Measurements from ENCODE around the gene CD19.
A peak's percentile ranks its signal among the peaks of the same experiment; 100 is the strongest.
"Not testable (repeated sequence)": the region's sequence is repeated elsewhere in the genome, so short reads cannot be mapped to it uniquely, and the experiment has no call there.

CD19 gene

DNA sequence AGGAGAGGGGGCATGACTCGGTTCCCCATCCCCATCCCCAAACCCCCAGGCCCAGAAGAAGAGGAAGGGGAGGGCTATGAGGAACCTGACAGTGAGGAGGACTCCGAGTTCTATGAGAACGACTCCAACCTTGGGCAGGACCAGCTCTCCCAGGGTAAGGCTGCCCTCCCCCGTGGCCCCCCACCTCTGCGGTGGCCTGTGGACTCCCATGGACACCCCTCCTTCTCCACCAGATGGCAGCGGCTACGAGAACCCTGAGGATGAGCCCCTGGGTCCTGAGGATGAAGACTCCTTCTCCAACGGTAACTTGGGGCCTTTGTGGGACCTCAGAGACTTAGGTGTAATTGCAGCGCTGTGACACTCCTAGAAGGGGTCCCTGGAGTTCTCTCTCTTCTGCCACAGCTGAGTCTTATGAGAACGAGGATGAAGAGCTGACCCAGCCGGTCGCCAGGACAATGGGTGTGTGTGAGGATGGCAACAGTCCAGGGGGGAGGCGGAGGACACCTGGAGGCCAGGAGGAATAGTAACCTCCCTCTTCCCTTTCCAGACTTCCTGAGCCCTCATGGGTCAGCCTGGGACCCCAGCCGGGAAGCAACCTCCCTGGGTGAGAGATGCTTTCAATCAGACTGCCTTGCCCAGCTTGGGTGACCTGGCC is 5.6 kb downstream of the CD19 start:
- no peak for DNase-seq

DNA sequence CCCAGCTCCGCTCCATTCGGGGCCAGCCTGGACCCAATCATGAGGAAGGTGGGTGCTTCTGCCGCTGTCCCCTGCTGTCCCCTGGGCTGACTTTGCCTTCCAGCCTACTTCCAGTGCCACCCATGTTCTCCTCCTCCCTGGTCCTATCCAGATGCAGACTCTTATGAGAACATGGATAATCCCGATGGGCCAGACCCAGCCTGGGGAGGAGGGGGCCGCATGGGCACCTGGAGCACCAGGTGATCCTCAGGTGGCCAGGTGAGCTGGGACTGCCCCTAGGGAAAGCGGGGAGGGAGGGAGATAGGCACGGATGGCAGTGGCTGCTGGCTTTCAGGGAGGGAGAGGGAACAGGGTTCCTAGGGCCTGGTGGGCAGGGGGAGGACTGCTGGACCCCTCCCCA is 7.0 kb downstream of the CD19 start:
- DNase-seq, result no peak

DNA sequence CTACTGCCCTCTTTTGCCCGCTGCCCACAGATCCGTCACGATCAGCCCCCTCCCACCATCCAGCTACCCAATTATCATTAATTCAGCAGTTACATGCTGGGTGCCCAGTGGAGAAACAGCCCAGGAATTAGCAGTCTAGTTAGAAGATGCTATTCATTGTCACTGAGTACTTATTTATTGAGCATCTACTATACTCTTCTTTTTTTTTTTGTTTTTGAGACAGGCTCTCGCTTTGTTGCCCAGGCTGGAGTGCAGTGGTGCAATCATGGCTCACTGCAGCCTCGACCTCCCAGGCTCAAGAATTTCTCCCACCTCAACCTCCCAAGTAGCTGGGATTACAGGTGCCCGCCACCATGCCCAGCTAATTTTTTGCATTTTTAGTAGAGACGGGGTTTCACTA is 8.1 kb downstream of the CD19 start:
- DNase-seq, result not testable (repeated sequence)

DNA sequence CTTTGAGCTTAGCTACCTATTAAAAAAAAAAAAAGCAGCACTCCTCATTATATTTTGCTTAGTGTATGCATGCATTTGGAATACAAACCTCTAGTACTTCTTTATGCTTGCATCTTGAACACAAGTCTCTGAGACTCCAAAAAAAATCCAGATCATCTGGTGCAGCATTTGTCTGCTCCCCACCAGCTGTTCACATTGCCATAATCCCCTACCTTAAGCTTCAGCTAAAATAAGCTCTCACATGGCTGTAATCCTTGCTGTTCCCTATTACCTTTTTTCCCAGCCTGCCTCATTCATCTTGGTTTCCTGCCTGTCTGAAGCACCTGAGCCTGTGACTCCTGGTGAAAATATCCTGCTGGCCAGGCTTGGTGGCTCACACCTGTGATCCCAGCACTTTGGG is 11.5 kb downstream of the CD19 start:
- peak; percentile 53 for DNase-seq

DNA sequence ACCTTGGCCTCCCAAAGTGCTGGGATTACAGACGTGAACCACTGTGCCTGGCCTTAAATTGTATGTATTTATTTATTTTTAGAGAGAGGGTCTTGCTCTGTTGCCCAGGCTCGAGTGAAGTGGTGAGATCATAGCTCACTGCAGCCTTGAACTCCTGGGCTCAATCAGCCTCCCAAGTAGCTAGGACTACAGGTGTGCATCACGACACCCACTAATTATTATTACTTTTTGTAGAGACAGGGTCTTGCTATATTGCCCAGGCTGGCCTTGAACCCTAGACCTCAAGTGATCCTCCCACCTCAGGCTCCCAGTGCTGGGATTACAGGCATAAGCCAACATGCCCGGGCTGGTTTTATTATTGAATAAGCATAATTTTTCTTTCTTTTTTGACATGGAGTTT is 14.9 kb downstream of the CD19 start:
- no peak for DNase-seq

DNA sequence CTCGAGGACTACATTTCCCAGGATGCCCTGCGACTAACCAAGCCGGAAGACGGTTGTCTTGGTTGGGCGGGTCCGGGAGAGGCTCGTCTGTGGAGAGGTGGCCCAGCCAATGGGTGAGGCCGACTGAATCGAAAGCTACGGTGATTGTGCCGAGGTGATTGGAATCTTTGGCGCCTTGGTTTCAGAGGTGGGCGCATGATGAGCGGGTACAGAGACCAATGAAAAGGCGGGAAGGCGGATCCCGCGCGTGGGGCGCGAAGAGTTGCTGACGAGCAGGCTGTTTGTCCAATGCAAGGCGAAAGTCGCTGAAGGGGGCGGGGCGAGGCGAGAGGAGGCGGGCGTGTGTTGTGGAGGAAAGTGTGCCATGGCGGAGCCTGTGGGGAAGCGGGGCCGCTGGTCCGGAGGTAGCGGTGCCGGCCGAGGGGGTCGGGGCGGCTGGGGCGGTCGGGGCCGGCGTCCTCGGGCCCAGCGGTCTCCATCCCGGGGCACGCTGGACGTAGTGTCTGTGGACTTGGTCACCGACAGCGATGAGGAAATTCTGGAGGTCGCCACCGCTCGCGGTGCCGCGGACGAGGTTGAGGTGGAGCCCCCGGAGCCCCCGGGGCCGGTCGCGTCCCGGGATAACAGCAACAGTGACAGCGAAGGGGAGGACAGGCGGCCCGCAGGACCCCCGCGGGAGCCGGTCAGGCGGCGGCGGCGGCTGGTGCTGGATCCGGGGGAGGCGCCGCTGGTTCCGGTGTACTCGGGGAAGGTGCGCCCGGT is 19.1 kb downstream of the CD19 start, which contains the start of gene NFATC2IP:
Gene NFATC2IP, plus strand, starts transcription at position 290 of the 762 bp plus-strand sequence. Its CDS starts 75 bp downstream, at position 365.
- peak; percentile 100 for DNase-seq

DNA sequence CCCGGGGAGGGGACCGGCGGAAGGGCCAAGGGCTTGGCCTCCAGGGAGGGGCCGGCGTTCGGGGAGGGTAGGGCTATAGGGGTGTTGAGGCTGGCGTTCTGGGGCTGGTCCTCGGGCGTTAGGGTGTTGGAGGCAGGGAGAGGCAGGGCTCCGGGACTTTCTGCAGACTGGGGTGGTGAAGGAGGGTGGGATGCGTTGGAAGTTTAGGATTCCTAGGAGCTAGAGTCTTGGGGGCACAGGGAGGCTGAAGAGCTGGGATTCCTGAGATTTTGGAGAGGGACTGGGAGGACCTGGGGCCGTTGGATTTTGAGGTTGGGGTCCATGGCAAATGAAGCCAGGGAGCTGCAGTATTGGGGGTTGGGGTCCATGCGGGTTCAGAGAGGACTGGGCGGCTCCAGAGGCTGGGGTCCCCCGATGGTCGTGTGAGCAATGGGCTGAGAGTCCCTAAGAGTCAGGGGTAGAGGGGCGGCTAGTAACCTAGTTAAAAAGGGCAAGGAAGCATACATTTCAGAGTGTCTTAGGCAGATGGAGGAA is 19.7 kb downstream of the CD19 start:
- DNase-seq, result no peak

DNA sequence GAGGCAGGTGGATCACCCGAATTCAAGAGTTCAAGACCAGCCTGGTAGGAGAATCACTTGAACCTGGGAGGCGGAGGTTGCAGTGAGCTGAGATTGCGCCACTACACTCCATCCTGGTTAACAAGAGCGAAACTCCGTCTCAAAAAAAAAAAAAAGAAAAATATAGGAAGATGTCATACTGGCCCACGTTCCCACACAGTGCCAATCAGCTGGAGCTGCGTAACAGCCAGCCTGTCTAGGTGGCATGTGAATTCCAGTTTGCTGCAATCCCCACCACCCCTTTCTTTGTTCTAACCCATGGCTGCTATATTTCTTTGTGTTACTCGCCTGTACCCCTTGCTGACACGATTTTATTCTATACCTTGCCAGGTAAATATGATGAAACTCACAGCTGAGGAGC is 26.4 kb downstream of the CD19 start:
- no peak for DNase-seq

DNA sequence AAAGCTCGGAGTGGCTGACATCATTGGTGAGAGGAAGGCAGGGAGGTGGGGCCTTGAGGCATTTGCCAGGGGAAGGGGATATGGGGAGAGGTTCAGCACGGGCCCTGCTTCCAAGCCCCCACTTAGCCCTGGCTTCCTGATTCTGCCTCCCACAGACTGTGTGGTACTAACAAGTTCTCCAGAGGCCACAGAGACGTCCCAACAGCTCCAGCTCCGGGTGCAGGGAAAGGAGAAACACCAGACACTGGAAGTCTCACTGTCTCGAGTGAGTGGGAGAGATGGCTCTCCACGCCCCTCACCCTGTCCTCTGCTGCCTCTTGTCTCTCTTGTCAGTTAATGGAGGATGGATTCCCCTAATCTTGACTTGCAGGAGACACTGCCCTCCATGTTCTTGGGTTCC is 27.1 kb downstream of the CD19 start:
- no peak for DNase-seq

DNA sequence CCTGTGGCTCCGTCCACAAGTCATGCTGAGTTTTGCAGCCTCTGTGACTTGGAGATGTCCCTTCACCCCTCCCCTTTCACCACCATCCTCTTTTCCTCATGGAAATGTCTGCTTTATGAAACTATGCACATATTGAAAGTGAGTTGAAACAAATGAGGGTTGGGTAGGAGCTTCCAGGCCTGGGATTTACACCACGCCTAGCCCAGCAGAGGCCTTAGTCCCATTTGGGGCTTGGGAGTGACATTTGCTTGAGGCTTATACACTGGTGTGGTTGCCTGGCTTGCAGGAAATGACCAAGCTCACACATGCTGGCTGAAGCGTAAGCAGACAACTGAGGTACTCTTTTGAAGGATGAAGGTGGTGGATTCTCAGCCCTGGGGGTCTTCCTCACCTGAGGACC is 32.3 kb downstream of the CD19 start:
- DNase-seq, result no peak

DNA sequence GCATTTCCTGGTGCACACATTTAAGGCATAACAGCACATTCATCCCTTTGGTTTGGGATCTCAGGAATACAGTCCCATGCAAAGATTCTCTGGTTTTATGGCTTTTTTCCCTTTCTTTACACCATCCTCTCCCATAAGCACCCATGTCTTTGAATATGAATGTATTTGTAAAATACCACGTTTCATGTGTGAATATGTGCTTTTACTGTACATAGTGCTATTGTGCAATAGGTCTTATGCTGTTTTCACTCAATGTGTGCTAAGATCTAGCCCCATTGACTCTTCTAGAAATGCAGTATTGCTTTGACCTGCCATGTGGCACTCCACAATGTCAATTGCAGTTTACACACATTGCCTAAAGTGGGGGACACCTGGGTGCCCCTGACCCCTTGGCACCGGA is 32.7 kb downstream of the CD19 start:
- DNase-seq, result no peak

DNA sequence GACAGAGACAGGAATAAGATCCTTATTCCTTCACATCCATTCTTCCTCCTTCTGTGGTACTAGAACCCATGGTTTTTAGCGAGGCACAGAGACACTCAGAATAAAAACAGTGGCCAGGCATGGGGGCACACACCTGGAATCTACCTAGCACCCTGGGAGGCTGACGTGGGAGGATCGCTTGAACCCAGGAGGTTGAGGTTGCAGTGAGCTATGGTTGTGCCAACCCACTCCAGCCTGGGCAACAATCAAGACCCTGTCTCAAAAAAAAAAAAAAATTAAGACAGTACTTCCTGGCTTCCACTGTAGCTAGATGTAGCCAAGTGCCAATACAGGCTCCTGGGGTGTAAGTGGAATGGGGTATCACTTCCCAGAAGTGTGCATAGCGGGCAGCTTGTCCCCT is 35.4 kb downstream of the CD19 start:
- no peak for DNase-seq

DNA sequence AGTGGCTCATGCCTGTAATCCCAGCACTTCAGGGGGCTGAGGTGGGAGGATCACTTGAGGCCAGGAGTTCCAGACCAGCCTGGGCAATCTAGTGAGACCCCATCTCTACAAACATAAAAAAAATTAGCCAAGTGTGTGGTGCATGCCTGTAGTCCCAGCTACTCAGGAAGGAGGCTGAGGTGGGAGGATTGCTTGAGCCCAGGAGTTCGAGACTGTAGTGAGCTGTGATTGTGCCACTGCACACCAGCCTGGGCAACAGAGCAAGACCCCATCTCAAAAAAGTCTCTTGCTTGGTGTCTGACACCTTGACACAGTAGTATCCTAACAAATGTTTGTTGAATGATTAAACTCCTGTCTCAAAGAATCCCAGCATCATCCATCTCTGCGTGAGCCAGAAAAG is 37.9 kb downstream of the CD19 start:
- DNase-seq, result not testable (repeated sequence)

DNA sequence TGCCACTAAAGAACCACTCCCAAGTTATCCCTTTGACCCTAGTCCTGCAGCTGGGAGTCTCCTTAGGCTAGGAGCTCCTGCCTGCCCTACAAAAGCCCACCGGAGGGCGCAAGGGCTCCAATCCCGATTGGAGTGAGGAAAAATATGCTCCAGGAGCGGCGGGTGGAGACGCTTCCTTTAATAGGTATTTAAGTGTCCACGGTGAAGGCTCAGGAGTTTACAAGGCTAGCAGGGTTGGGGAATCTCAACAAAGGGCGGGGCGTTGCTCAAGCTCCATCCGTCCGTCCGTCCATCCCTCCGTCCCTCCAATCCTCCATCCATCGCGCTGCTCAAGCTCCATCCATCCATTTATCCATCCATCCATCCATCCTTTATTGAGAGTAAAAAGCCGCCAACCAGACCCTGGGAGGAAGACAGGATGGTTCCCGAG is 42.3 kb downstream of the CD19 start:
- DNase-seq, result peak; percentile 76

DNA sequence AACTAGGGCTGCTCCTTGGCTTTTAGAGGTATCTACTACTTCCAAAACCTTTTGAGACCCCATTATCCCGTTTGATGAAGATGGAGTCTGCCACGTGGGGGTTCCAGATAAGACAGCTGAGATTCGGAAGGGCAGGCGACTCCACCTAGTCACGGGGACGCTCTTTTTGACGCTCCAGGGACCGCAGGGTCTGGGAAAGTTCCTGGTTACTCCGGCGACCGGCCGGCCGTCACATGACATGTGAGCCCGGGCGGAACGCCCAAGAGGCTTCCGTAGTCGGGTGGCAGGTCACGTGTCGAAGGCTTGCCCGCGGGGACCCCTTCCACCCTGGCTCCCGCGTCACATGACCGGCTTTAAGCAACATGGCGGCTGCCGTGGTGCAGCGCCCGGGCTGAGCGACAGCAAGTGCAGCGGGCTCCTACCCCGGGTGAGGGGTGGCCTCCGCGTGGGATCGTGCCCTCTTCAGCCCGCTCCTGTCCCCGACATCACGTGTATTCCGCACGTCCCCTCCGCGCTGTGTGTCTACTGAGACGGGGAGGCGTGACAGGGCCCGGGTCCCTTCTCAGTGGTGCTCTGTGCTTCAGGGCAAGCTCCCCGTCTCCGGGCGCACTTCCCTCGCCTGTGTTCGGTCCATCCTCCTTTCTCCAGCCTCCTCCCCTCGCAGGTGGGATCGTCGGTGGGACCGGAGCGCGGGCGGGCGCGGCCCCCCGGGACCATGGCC is 42.8 kb downstream of the CD19 start, which contains the start of gene SPNS1:
Gene SPNS1, plus strand, starts transcription at position 342 of the 721 bp plus-strand sequence. Its CDS starts 374 bp downstream, at position 716.
- peak; percentile 96 for DNase-seq

DNA sequence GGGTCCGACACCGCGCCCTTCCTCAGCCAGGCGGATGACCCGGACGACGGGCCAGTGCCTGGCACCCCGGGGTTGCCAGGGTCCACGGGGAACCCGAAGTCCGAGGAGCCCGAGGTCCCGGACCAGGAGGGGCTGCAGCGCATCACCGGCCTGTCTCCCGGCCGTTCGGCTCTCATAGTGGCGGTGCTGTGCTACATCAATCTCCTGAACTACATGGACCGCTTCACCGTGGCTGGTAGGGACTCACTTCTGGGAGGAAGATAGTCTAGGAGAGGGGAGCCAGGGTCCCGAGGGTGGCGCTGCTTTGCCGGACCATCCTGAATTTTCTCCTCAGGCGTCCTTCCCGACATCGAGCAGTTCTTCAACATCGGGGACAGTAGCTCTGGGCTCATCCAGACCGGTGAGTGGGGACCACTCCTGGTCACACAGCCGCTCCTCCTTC is 43.4 kb downstream of the CD19 start:
- DNase-seq, result no peak

DNA sequence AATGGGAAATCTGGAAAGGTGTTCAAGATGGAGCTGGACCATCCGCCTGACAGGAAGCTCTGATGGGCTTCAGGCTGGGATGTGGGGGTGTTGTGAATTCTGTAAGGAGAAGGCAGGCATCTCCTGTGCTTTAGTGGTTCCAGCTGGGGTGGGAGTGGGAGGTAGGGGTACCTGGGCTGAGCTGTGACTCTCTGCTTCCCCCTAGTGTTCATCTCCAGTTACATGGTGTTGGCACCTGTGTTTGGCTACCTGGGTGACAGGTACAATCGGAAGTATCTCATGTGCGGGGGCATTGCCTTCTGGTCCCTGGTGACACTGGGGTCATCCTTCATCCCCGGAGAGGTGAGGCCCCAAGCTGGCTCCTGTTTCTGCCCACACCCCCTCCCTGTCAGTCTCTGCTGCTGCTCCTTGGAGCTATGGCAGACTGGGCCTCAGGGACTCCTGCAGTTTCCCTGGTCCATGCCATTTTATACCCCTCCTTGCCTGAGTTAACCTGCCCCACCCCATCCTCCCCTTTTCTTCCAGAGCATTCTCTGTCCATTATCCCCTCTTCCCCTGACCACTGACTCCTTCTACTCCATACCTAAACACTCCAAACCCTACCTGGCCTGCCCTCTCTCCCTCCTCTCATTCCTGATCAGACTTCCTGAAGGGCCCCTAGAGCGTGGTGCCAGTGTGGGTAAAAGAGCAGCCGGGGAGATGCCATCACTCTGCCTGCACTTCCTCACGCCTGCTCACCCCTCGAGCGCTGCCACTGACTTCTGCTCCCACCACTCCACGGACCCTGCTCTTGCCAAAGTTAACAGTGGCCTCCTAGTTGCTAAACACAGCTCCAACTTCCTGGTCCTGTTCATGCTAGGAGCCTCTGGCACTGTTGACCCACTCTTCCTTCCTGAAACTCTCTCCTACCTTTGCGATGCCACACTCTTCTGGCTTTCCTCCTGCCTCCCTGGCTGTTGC is 46.2 kb downstream of the CD19 start:
- peak; percentile 24 for DNase-seq

DNA sequence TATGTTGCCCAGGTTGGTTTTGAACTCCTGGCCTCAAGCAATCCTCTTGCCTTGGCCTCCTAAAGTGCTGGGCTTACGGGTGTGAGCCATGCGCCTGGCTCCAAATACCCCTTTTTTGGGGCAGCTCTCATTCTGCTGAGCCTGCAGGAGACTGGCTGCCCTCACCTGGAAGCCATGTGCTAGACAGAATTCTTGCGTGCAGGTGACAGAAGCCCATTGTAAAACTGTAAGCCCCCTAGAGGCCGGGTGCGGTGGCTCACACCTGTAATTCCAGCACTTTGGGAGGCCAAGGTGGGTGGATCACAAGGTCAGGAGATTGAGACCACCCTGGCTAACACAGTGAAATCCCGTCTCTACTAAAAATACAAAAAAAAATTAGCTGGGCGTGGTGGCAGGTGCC is 48.6 kb downstream of the CD19 start:
- not testable (repeated sequence) for DNase-seq

DNA sequence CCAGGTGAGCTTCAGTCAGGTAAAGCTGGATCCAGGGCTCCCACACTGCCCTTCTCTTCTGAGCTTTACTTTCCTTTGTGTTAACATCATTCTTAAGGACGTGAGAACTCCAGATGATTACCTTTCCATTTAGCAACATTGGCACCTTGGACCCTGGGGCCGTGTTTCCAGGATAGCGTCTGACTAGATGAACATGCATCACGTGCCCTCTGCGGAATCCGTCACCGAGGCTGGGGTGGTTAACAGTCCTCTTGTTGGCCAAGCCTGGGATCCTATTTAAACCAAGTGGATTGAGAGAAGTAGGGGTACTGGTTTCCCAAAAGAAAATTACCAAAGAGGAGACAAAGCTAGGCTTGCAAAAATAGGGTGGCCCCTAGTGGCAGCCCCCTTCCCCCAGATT is 49.2 kb downstream of the CD19 start:
- no peak for DNase-seq

DNA sequence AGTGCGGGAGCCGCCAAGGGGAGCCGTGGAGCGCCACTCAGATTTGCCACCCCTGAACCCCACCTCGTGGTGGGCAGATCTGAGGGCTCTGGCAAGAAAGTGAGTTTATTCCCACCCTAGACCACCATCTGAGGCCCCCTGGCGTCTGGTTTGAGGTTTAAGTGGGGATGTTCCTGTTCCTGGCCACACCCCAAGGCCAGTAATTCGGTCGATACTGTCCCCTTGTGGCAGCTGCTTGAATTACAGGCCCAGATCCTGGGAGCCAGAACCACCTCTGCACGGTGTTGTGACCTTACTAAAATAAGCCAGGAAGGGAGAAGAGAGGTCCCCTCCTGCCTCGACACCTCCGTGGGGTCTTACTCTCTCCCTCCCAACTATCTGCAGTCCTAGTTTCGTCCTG is 49.7 kb downstream of the CD19 start:
- DNase-seq, result no peak

DNA sequence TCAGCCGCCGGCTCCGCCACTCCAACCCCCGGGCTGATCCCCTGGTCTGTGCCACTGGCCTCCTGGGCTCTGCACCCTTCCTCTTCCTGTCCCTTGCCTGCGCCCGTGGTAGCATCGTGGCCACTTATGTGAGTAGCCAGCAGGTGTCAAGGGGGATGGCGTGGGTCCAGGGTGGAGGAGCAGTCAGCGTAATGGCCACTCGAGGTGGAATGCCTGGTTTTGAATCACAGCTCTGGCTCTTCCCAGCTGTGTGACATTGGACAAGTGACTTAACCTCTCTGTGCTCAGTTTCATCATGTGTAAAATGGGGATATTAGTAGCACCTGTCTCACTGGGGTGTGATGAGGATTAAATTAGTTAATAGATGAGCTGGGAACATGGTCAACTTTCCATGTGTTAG is 50.6 kb downstream of the CD19 start:
- DNase-seq, result no peak

DNA sequence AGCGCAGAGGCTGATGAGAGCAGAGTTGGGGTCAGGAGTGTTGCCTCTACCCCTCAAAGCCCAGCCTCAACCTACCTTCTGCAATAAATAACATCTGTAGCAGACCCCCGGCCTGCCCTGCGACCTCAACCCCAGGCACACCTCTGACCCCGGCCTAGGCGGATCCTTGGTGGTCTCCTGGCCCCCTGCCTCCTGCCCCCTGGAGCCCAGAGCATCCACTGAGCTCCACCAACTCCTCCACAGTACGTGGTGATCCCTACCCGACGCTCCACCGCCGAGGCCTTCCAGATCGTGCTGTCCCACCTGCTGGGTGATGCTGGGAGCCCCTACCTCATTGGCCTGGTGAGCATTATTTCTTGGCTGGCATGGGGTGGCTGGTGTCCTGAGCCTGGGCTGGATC is 51.2 kb downstream of the CD19 start:
- DNase-seq, result no peak
